HG02973 (cell line): ENCODE measurements around the gene FAM217A.

ENCODE experiments used
- ATAC-seq: cut with Tn5 transposase; IDR thresholded peaks from one replicate; pipeline ENCODE4 v1.9.1; 2021; ENCODE audit warnings: moderate library complexity; ENCODE audit not compliant: unreplicated experiment

The FAM217A gene

GRCh38 chr6:4085332-4085700, 6.4 kb upstream of the FAM217A start:
- no peak for ATAC-seq

- ATAC-seq: no peak
Observed at GRCh38 chr6:4084444-4085331, 5.8 kb upstream of the FAM217A start.

- ATAC-seq: no peak
Observed at GRCh38 chr6:4074478-4075235, 4.3 kb downstream of the FAM217A start.

GRCh38 chr6:4071330-4071729, 7.6 kb downstream of the FAM217A start:
- no peak for ATAC-seq

- ATAC-seq: no peak
Observed at GRCh38 chr6:4069199-4069598, 9.7 kb downstream of the FAM217A start.

GRCh38 chr6:4067673-4068072, 11.3 kb downstream of the FAM217A start:
- ATAC-seq: no peak

GRCh38 chr6:4066029-4066755, 12.7 kb downstream of the FAM217A start:
- ATAC-seq: no peak

- no peak for ATAC-seq
Observed at GRCh38 chr6:4059115-4059777, 19.7 kb downstream of the FAM217A start.

- ATAC-seq: no peak
Observed at GRCh38 chr6:4057036-4057435, 21.9 kb downstream of the FAM217A start.

GRCh38 chr6:4055420-4056041, 23.4 kb downstream of the FAM217A start:
- no peak for ATAC-seq

- ATAC-seq: no peak
Observed at GRCh38 chr6:4049246-4049645, 29.7 kb downstream of the FAM217A start.

GRCh38 chr6:4041480-4041879, 37.5 kb downstream of the FAM217A start:
- no peak for ATAC-seq

GRCh38 chr6:4039348-4039747, 39.6 kb downstream of the FAM217A start:
- no peak for ATAC-seq

GRCh38 chr6:4036581-4036980, 42.4 kb downstream of the FAM217A start:
- no peak for ATAC-seq

GRCh38 chr6:4032475-4032874, 46.5 kb downstream of the FAM217A start:
- no peak for ATAC-seq

- no peak for ATAC-seq
Observed at GRCh38 chr6:4031442-4031841, 47.5 kb downstream of the FAM217A start.

- ATAC-seq: no peak
Observed at GRCh38 chr6:4030669-4031068, 48.3 kb downstream of the FAM217A start.

- no peak for ATAC-seq
Observed at GRCh38 chr6:4029687-4030086, 49.2 kb downstream of the FAM217A start.

GRCh38 chr6:4028051-4028450, 50.9 kb downstream of the FAM217A start:
- no peak for ATAC-seq

- ATAC-seq: no peak
Observed at GRCh38 chr6:4025681-4026080, 53.3 kb downstream of the FAM217A start.

- no peak for ATAC-seq
Observed at GRCh38 chr6:4023240-4023639, 55.7 kb downstream of the FAM217A start.
